Effector memory CD8-positive, alpha-beta T cell (primary cell): Measurements from ENCODE around the gene ANKRD35.
"Not testable (repeated sequence)": the region's sequence is repeated elsewhere in the genome, so short reads cannot be mapped to it uniquely, and the experiment has no call there.

ENCODE experiments used
- ATAC-seq: fragments of 150-1000 bp; cut with Tn5 transposase; replicated peaks from 2 replicates; pipeline ENCODE4 v1.10.0; 2021; ENCODE audit warnings: mild to moderate bottlenecking, moderate library complexity
- DNase-seq, 3 experiments: peaks; one replicate each; pipeline ENCODE4 v3.0.0; 2021
- H3K27ac Mint-ChIP-seq, 2 donors: one replicate each; pipeline ENCODE4 v1.8.0; 2022; ENCODE audit warnings: mild to moderate bottlenecking in 2 of 2, mixed read lengths in 2 of 2, moderate library complexity in 2 of 2
- H3K27me3 Mint-ChIP-seq, 2 donors: one replicate each; pipeline ENCODE4 v1.8.0; 2022; ENCODE audit warnings: mixed read lengths in 2 of 2
- H3K36me3 Mint-ChIP-seq: one replicate; pipeline ENCODE4 v1.8.0; 2022; ENCODE audit warnings: mild to moderate bottlenecking, moderate library complexity, mixed read lengths; ENCODE audit not compliant: insufficient read depth
- H3K4me1 Mint-ChIP-seq, 2 donors: one replicate each; pipeline ENCODE4 v1.8.0; 2022; ENCODE audit warnings: low read depth in 2 of 2, mixed read lengths in 2 of 2
- H3K4me3 Mint-ChIP-seq, 2 donors: one replicate each; pipeline ENCODE4 v1.8.0; 2022; ENCODE audit warnings: mild to moderate bottlenecking in 2 of 2, mixed read lengths in 2 of 2, moderate library complexity in 2 of 2
- H3K9me3 Mint-ChIP-seq, 2 donors: one replicate each; pipeline ENCODE4 v1.8.0; 2022; ENCODE audit warnings: mixed read lengths in 2 of 2

ANKRD35 gene

GRCh38 chr1:145858901-145859490 is 26.7 kb downstream of the ANKRD35 start, which contains the start of gene PIAS3:
Gene PIAS3 (minus strand): TSS chr1:145859081. CDS start chr1:145858990, 91 bp downstream.
- H3K4me1 Mint-ChIP-seq = peaks cover 22 to 23% of the 10 kb centered on the region in 2 donors
- H3K27ac Mint-ChIP-seq = peak within 1 kb of the TSS; percentile 90 to 91
- no peaks in the 10 kb centered on the region for H3K27me3 Mint-ChIP-seq
- no peaks in the 10 kb centered on the region for H3K9me3 Mint-ChIP-seq
- peak; percentile 66 to 77 (median 71) for DNase-seq
- peak; percentile 85 for ATAC-seq
- H3K4me3 Mint-ChIP-seq = peak within 1 kb of the TSS; percentile 86 to 94
- peaks cover 18% of the 10 kb centered on the region for H3K36me3 Mint-ChIP-seq

DNA sequence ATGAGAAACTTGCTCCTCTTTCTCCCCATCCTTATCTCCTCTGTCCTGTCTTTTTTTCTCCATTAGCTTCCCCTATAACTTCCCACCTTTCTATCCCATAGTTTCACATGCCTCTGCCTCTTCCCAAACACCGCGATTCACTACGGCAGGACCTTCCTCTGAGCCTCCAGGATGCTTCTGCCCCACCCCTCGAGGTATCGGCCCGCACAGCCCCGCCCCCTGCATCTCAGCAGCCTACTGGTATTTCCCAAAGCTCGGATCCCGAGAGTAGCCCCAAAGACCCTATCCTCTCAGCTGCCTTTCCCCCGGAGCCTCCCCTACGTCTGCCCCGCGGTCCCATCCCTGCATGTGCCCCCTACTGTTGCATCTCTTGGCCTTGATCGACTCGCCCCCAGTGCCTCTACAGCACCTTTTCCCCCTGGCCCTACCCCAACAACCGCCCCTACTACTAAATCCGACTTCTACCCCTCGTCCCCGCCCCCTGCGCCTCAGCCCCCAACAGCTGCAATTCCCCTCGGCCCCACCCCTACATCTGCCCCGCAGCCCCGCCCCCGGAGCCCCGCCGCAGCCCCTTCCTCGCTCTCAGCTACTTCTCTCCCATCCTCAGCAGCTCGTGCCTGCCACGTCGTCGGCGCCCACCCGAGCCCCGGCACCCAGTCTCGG is 27.3 kb downstream of the ANKRD35 start:
- Mint-ChIP-seq H3K27me3 (no peaks in the 10 kb centered on the region), H3K4me1 (peaks cover 22 to 23% of the 10 kb centered on the region in 2 donors), H3K36me3 (peaks cover 17% of the 10 kb centered on the region), H3K9me3 (no peaks in the 10 kb centered on the region), H3K4me3 (peak overlapping the region; percentile 86 to 94), H3K27ac (peak overlapping the region; percentile 90 to 91)
- peak; percentile 48 for ATAC-seq
- DNase-seq = peak; percentile 30 to 47 (median 30)

DNA sequence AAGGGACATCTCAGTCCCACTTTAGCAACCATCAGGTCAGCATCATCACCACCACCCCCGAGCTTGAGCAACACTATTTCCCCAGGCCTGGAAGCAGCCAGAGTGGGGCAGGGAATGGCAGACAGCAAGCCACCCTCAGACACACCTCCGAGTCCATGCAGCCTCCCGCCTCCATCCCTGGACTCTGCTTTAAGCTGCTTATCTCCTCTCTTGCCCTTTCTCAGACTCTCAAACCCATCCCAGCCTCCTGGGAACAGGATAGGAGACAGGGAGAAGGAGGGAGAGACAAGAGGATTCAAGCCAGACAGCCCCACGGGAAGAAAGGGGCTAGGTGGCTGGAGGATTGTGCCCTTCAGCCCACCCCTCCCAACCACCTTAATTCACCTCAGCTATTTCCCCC is 28.5 kb downstream of the ANKRD35 start:
- peaks cover 22 to 23% of the 10 kb centered on the region in 2 donors for H3K4me1 Mint-ChIP-seq
- H3K9me3 Mint-ChIP-seq = no peaks in the 10 kb centered on the region
- H3K4me3 Mint-ChIP-seq = peak overlapping the region; percentile 86 to 94
- no peak overlapping the region for H3K27ac Mint-ChIP-seq
- H3K27me3 Mint-ChIP-seq = no peaks in the 10 kb centered on the region
- no peak for ATAC-seq
- no peak for DNase-seq
- peaks cover 27% of the 10 kb centered on the region for H3K36me3 Mint-ChIP-seq

GRCh38 chr1:145855426-145855948 is 30.2 kb downstream of the ANKRD35 start:
- DNase-seq (no peak), ATAC-seq (no peak)
- no peaks in the 10 kb centered on the region for H3K9me3 Mint-ChIP-seq
- no peak overlapping the region for H3K27ac Mint-ChIP-seq
- H3K36me3 Mint-ChIP-seq = peaks cover 37% of the 10 kb centered on the region
- H3K4me3 Mint-ChIP-seq = no peak overlapping the region
- H3K27me3 Mint-ChIP-seq = no peaks in the 10 kb centered on the region
- peaks cover 22 to 23% of the 10 kb centered on the region in 2 donors for H3K4me1 Mint-ChIP-seq

- Mint-ChIP-seq H3K9me3 (no peaks in the 10 kb centered on the region), H3K27me3 (no peaks in the 10 kb centered on the region), H3K4me3 (no peak overlapping the region), H3K4me1 (peaks cover 6 to 7% of the 10 kb centered on the region in 2 donors), H3K27ac (peak overlapping the region in 1 of 2 donors; percentile 54), H3K36me3 (peaks cover 36% of the 10 kb centered on the region)
- no peak for DNase-seq
- no peak for ATAC-seq
Observed at GRCh38 chr1:145849356-145850160, 36.1 kb downstream of the ANKRD35 start.

GRCh38 chr1:145847827-145848226 is 37.8 kb downstream of the ANKRD35 start:
- no peak for ATAC-seq
- Mint-ChIP-seq H3K4me1 (peaks cover 6 to 7% of the 10 kb centered on the region in 2 donors), H3K27me3 (no peaks in the 10 kb centered on the region), H3K27ac (no peak overlapping the region), H3K36me3 (peaks cover 24% of the 10 kb centered on the region), H3K9me3 (no peaks in the 10 kb centered on the region), H3K4me3 (no peak overlapping the region)
- no peak for DNase-seq

GRCh38 chr1:145846201-145846612 is 39.5 kb downstream of the ANKRD35 start:
- peaks cover 6 to 7% of the 10 kb centered on the region in 2 donors for H3K4me1 Mint-ChIP-seq
- no peaks in the 10 kb centered on the region for H3K9me3 Mint-ChIP-seq
- H3K36me3 Mint-ChIP-seq = peaks cover 25% of the 10 kb centered on the region
- H3K4me3 Mint-ChIP-seq = no peak overlapping the region
- peak in 2 of 3 experiments; percentile 25 to 29 for DNase-seq
- no peaks in the 10 kb centered on the region for H3K27me3 Mint-ChIP-seq
- peak; percentile 46 for ATAC-seq
- H3K27ac Mint-ChIP-seq = no peak overlapping the region

DNA sequence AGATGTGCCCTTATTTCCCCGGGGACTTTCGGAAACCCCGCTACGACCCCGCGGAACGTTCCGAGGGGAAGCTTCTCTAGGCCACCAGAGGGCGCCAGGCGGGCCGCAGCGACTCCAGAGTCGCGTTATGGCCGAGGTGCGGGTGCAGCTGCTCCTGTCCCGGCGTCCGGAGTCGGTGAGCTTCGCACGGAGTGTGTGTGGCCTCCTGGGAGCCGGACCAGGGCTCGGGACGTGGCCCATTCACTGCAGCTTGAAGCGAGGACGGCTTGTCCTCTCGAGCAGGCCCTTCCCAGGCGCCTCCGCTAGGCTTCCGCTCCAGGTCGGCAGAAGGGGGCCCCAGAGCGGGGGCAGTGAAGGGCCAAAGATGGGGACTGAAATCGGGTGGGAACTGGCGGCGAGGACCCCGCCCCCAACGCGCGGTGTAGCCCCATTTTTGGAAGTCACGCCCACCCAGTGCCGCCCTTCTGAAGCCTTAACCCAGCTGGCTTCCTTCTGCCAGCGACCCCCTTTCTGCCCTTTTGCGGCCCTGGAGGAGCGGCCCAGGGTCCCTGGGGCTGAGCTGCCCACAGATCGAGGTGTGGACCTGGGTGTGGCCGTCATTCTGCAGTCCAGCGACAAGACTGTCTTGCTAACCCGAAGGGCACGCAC is 40.0 kb downstream of the ANKRD35 start, which contains the start of gene NUDT17:
TSS of gene NUDT17 (plus strand) at position 117 of the 648 bp plus-strand sequence. CDS start at position 128, 11 bp downstream.
- Mint-ChIP-seq H3K36me3 (peaks cover 27% of the 10 kb centered on the region), H3K9me3 (no peaks in the 10 kb centered on the region), H3K27me3 (no peaks in the 10 kb centered on the region), H3K4me3 (no peak within 1 kb of the TSS), H3K4me1 (peaks cover 6 to 7% of the 10 kb centered on the region in 2 donors), H3K27ac (no peak within 1 kb of the TSS)
- DNase-seq (peak; percentile 67 to 73 (median 71)), ATAC-seq (peak; percentile 87)

- H3K4me3 Mint-ChIP-seq = no peak overlapping the region
- no peak overlapping the region for H3K27ac Mint-ChIP-seq
- DNase-seq (peak in 1 of 3 experiments; percentile 8), ATAC-seq (peak; percentile 64)
- H3K27me3 Mint-ChIP-seq = no peaks in the 10 kb centered on the region
- peaks cover 32% of the 10 kb centered on the region for H3K36me3 Mint-ChIP-seq
- H3K9me3 Mint-ChIP-seq = no peaks in the 10 kb centered on the region
- peaks cover 6 to 7% of the 10 kb centered on the region in 2 donors for H3K4me1 Mint-ChIP-seq
Observed at GRCh38 chr1:145845144-145845513, 40.5 kb downstream of the ANKRD35 start.

GRCh38 chr1:145843031-145843430 is 42.6 kb downstream of the ANKRD35 start:
- Mint-ChIP-seq H3K4me3 (no peak overlapping the region), H3K36me3 (peaks cover 44% of the 10 kb centered on the region), H3K4me1 (peaks cover 6 to 7% of the 10 kb centered on the region in 2 donors), H3K9me3 (no peaks in the 10 kb centered on the region), H3K27ac (no peak overlapping the region), H3K27me3 (no peaks in the 10 kb centered on the region)
- DNase-seq = no peak
- ATAC-seq = no peak

GRCh38 chr1:145837656-145838055 is 48.0 kb downstream of the ANKRD35 start:
- H3K4me3 Mint-ChIP-seq = no peak overlapping the region
- DNase-seq (no peak), ATAC-seq (no peak)
- no peaks in the 10 kb centered on the region for H3K9me3 Mint-ChIP-seq
- no peaks in the 10 kb centered on the region for H3K27me3 Mint-ChIP-seq
- H3K4me1 Mint-ChIP-seq = no peaks in the 10 kb centered on the region
- H3K27ac Mint-ChIP-seq = no peak overlapping the region
- H3K36me3 Mint-ChIP-seq = peaks cover 87% of the 10 kb centered on the region

DNA sequence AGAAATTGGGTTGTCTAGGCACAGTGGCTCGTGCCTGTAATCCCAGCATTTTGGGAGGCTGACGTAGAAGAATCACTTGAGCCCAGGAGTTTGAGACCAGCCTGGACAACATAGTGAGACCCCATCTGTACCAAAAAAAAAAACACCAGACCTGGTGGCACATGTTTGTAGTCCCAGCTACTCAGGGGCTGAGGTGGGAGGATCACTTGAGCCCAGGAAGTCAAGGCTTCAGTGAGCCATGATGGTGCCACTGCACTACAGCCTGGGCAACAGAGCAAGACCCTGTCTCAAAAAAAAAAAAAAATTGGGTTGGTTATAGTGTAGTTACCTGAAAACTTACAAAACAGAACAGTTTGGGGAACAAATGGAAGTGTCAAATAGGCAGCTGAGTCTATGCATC is 54.9 kb downstream of the ANKRD35 start:
- H3K4me3 Mint-ChIP-seq, H3K9me3 Mint-ChIP-seq, DNase-seq, H3K27me3 Mint-ChIP-seq, ATAC-seq: not testable (repeated sequence)
- Mint-ChIP-seq H3K27ac (peak overlapping the region in 1 of 2 donors; percentile 64), H3K4me1 (peaks cover 4 to 20% of the 10 kb centered on the region in 2 donors), H3K36me3 (peaks cover 76% of the 10 kb centered on the region)
